ENCODE data around the gene GFRA4.

Gene GFRA4

DNA sequence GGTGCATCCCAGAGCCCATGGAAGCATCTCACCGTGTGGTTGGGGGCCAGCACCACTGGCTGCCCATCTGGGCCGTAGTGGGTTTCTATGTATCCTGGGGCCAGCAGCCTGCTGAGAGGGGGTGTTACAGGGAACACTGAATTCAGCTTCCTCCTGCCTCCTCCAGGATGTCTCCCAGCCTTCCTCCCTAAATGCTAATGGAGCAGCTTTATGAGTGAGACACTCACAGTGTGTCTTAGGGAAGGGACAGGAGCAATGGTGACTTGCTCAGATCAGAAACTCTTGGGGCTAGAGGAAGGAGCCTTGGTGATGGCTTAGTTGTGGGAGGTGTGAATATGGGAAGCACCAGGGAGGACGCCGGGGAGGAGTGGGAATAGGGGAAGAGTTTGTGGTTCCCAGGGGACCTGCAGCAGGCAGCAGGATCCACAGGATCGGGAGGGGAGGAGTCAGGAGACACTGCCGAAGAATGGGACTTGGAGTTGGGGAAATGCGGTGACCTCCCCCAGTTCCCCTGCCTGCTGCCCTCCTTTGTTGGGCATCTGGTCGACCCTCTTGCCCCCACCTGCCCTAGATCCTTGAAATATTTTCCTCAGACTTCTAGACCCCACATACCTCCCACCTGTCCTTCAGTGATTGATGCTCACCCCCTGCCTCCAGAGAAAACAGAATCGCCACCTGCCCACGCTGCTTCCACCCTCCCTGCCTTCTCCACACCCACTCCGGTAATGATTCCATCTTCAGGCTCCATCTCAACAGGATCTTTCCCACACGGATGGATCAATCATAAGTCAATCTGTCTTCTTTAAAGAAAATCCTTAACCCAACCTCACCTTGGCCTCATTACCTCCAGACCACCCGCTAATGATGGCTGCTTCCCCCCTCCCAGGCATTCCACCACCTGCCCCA lies 12.0 kb upstream of the GFRA4 start:
- in situ Hi-C loops (cut with MboI; ENCODE audit: low sequenced_read_pairs): no loop called here

DNA sequence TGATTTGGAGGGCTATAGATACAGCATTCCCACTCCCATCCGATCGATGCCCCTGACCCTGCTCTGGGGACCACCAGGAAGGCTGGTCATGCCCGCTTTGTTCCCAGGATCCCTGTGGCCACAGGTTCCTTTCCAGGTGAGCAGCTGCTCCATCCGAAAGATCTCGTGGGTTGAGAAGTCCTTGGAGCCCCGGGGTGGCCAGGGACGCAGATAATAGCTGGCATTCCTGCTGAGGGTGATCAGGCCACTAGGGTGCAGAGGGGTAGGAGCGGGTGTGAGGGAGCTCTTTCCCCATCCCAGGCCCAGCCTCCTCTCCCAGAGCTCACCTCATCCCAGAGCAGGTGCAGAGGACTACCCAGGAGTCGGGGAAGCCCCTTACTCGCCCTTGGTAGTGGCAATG lies 11.2 kb upstream of the GFRA4 start:
- in situ Hi-C loops (cut with MboI; ENCODE audit: low sequenced_read_pairs): no loop called here

DNA sequence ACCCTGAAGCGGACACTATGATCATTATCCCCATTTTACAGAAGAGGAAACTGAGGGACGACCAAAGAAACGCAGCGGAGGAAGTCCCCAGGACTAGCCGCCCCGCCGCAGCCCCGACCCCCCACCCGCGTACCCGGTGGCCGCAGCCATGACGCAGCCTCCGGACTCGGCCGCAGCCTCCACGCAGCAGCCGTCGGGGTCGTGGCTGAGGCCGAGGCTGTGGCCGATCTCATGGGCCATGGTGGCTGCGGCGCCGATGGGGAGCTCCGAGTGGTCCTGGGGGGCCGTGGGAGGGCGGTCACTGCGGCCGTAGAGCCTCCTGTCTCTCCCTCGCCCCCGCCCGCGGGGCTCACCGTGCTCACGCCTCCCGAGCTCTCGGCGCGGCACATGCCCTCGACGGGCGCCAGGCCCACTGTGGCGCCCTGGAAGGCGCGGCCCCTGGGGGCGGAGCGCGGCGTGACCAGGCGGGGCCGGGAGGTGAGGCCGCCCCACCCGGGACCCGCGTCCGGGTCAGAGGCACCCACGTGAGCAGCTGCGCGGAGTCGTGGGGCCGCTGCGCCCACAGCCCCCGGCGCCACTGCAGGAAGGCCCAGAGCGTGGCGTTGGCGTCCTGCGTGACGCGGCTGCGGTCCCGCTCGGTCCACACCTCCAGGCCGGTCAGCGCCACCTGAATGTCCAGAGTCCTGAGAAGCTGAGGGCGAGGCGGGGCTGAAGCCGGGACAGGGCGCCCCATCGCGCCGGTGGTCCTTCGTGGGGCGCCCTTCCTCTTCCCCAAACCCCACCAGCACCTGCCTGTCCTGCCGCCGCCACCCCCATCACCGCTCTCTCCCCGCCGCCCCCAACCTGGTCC lies 10.2 kb upstream of the GFRA4 start:
- in situ Hi-C loops (cut with MboI; ENCODE audit: low sequenced_read_pairs): no loop called here

DNA sequence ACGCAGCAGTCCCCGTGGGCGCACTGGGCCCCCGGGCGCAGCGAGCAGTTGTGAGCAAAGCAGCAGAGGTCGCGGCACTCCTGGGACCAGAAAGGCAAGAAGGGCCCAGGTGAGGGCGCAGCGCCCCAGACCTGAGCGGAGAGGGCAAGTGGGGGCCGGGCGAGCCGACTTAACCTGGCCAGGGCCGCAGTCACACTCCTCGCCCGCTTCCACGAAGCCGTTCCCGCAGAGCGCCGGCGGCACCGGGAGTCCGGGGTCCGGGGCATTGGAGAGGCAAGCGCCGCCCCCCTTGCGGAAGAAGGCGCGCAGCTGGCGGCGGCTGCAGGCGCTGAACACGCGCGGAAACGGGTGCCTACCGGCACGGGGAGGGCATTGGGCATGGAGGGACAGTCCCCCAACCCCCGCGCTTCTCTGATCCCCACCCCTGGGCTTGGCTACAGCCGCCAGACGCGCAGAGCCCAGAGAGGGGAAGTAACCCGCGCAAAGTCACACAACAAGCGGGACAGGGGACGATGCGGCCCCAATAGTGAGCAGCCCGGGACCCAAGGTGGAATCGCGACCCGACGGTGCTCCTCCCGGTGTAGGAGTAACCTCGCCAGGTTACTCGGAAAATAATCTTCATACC lies 9.5 kb upstream of the GFRA4 start:
- in situ Hi-C loops (cut with MboI; ENCODE audit: low sequenced_read_pairs): no loop called here

DNA sequence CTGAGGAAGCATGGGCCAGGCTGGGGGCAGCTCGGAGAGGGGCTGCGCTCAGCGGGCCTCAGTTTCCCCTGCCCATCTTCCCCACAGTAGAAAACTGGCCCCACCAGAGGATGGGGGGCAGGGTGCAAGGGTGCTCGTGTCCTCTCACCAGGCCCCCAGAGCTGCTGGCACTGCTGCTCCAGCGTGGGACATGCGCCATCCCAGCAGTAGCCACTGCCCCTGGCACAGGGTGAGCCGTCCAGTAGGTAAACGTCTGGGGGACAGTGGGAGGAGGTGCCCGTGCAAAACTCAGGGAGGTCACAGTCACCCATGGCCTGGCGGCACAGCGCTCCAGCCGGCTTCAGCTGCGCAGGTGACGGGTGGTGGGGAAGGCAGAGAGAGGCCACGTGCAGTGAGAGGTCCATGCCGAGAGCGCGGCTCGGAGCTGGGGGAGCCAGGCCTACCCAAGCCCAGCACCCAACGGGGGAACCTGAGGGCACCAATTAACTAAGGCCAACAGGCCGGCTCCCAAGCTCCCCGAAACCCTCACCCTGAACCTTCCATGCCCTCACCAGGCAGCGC lies 8.9 kb upstream of the GFRA4 start:
- in situ Hi-C loops (cut with MboI; ENCODE audit: low sequenced_read_pairs): no loop called here

DNA sequence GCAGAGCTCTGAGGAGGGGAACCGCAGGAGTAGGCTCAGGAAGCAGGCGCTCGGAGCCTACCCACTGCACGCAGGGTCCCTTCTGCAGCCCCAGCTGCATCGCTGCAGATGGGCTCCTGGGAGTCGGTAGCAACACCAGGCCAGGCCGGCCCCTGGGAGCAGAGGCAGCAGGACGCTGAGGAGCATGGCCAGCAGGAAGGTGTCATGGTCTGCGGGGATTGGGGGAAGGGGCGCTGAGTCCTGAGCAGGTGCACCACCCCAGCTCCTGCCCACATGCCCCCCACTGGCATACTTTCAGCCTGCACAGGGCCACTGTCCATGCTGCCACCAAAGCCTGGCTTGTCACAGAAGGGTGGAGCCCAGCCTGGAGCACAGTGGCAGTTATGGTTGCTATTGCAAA lies 7.7 kb upstream of the GFRA4 start:
- in situ Hi-C loops (cut with MboI; ENCODE audit: low sequenced_read_pairs): no loop called here

DNA sequence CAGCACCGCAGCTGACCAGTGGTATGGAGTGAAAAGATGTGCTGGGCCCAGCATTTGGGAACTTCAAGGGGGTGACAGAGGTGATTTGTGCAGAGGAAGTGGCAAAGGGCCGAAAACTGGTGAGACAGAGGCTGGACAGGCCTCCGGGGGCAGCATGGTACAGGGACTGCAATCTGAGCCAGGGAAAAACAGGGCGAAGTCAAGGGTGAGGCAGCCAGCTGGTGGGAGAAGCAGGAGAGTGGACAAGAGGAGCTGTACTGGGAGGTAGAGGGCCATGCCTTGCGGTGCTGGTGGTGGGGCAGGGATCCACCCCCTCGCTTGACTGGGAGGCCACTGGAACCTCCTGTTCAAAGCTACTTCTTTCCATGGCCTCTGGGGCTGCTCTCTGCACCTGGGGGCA lies 7.3 kb upstream of the GFRA4 start:
- in situ Hi-C loops (cut with MboI; ENCODE audit: low sequenced_read_pairs): no loop called here

DNA sequence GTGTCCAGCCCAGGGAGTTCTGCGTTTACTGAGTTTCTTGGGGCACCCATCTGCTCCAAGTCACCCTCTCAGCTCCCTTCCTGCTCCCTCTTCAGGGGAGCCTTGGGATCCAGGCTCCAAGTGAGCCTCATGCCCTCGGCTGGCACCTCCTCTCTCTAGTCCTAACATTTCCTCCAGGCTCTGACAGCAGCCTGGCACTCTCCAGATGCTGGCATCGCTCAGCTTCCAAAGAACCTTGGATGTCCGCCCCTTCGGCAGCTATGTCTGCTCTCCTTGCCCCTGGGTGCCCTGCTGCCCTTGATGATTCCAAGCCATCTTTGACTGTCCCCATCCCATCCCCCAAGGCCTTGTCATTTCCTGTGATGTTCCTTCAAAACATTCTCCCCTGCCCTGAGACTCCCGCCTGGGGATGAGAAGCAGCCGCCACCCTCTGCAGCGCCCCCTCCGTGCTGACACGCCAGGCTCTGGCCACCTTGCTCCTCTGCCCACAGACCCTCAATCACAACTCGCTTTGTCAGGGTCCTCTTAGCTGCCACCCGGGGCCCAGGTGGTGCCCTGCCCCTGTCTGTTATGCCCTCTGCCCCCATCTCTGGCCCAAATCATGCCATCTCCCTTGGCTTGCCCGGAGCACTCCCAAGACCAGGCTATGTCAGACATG lies 6.6 kb upstream of the GFRA4 start:
- in situ Hi-C loops (cut with MboI; ENCODE audit: low sequenced_read_pairs): no loop called here

DNA sequence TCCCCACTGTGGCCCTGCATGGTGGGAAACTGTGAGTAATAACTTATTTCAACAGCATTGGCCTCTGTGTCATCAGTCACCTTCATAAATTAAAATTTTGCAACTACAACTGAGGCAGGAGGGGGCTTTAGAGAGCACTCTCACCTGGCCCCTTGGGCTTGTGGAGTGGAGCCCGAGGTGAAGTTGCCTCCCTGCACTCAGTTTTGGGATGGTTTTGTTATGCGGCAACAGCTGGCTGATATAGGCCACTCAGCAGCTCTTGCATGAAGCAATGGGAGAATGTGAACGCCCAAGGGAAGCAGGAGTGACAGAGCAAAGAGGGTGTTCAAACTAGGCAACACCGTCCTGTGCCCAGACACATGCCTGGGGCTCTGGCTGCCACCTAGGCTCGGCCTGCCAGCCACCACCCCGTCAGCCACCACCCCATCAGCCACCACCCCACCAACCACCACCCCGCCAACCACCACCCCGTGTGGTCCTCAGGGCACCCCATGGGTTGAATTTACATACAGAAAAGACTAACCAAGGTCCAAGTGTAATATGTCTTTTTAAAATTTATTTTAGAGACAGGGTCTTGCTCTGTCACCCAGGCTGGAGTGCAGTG lies 4.3 kb upstream of the GFRA4 start:
- in situ Hi-C loops (cut with MboI; ENCODE audit: low sequenced_read_pairs): no loop called here

DNA sequence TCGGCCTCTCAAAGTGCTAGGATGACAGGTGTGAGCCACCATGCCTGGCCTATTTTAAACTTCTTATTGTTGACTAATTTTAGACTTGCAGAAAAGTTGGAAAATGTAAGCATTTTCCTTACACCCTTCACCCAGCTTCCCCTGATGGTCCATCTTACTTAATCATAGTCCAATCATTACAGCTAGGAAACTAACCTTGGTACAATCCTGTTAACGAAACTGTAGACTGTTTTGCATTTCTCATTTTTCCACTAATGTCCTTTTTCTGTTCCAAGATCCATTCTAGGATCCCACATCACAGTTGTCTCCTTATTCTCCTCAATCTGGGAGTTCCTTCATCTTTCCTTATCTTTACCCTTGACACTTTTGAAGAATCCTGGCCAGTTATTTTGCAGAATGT lies 659 bp upstream of the GFRA4 start:
- in situ Hi-C loops (cut with MboI; ENCODE audit: low sequenced_read_pairs): no loop called here

DNA sequence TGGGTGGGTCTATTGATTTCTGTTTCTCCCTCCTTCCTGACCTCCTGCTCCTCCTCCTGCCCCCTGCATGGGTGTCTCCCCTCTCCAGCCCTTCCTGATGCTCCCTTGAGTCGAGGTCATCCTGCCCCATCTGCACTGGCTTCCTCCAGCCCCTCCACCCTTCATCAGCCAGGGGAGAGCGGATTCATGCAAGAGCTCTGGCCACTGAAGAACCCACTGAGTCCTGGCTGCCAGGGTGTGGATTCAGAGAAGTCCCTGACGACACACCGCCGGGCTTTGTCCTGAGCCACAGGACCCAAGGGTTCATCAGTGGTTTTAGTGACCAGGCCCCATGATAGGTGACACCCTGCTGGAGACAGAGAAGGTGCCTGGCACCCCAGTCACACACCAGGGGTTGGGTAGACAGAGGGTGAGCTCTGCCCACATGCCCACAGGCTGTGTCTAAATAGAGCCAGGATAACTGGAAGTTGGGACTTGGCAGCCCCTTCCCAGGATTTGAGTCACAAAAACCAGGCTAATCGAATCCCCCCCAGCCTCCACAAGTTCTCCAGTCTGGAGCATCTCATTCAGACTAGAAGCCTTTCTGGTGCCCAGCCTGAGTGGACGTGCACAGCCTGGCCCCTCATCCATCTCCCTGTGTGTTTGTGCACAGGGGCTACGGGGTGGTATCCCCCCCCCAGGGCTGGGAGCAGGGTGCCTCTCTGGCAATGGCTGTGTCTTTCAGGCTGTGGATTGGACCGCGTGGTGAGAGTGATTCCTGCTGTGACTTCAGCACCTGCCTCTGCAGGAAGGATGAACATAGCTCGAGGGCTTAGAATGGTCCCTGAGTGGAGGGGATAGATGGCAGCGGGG lies 1.2 kb downstream of the GFRA4 start:
- in situ Hi-C loops (cut with MboI; ENCODE audit: low sequenced_read_pairs): no loop called here

DNA sequence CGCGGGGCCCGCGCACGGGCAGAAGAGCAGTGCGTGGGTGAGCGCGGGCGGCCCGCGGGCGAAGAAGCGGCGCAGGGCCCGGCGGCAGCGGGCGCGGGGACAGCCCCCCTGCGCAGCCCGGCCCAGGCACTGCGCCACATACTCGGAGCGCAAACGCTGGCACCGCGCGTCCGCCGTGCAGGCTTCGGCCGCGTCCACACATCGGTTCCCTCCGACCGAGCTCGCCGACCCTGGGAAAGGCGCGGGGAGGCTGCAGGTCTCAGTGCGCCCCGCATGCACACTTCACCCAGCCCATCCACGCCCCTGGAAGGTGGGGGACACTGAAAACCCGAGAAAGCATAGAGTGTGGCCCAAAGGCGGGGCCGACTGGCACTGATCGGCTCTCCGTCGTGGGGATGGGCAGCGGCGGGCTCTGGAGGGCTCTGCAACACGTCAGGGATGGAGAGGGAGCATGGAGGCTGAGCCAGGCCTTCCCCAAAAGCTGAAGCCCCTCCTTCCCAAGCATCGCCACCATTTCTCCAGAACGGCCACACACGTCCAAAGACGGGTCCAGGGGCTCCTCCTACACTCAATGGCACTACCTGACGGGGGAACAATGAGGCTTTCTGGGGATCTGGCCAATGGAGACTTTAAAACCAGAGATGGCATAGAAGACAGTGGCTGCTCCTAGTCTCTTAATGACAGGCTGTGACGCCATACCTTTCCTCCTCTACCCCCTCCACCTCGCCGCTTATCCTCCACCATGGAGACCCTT lies 2.0 kb downstream of the GFRA4 start:
- in situ Hi-C loops (cut with MboI; ENCODE audit: low sequenced_read_pairs): no loop called here

DNA sequence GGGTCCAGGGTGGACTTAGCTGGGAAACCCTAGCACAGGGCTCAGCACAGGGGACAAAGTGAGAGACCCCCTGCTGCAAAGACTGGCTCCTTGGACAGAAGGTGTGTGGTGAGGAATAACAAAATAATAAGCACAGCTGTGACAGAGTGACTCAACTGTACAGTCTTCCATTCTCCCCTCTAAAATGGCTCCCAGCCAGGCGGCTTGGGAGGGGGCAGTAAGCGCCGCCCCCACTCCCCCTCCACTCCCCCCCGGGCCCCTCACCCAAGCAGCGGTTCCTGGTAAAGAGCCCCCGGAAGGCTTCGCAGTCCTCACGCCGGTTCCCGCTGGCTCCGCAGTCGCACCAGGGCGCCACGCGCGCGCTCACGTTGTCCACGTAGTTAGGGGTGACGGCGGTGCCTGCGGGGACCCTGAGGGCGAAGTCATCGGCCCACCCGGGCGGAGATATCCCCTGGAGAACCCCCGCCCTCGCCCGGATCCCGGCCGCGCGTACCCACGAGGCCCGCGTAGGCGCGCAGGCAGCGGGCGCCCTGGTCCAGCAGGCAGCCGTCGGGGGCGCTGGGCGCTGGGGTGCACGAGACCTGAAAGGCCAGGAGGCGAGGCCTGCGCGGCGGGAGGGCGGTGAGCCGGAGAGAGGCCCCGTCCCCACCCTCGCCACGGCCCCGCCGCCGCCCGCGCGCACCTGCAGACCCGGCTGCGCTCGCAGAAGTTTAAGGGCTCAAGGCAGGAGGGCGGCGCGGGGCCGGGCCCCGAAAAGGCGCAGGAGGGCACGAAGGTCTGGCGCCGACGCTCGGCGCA lies 2.7 kb downstream of the GFRA4 start:
- in situ Hi-C loops (cut with MboI; ENCODE audit: low sequenced_read_pairs): no loop called here

DNA sequence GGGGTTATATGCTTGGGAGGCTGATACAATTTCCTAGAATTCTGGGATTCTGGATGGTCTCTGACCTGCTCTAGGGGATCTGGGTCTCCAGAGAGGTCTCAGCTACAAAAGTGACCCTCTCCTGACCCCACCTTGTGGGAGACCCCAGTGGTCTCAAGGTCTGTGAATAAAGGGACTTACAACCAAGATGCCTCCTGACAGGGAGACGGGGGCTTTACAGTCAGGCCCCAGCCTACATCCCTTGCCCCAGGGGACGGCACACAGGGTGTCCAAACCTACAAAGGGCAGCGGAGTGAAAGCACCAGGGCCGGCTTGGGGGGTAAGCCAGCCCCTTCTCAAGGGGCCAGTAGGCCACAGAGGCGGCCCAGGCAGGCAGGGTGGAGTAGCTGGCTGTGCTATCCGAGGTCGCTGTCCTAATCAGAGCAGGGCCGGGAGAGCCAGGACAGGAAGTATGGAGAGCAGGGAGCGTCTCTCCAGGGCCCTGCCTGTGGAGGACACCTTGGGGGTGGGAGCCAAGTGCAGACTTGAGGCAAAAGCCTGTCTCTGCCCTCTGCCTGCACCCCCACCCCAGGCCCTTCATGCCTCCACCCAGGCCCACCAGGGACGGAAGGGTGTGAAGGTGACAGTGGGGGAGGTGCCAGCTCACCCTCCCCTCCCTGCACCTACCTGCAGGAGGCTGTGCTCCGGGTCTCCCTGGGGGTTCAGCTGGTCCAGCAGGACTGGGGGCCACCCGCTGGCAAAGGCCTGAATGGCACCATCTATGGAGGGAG lies 3.5 kb downstream of the GFRA4 start:
- in situ Hi-C loops (cut with MboI; ENCODE audit: low sequenced_read_pairs): no loop called here

DNA sequence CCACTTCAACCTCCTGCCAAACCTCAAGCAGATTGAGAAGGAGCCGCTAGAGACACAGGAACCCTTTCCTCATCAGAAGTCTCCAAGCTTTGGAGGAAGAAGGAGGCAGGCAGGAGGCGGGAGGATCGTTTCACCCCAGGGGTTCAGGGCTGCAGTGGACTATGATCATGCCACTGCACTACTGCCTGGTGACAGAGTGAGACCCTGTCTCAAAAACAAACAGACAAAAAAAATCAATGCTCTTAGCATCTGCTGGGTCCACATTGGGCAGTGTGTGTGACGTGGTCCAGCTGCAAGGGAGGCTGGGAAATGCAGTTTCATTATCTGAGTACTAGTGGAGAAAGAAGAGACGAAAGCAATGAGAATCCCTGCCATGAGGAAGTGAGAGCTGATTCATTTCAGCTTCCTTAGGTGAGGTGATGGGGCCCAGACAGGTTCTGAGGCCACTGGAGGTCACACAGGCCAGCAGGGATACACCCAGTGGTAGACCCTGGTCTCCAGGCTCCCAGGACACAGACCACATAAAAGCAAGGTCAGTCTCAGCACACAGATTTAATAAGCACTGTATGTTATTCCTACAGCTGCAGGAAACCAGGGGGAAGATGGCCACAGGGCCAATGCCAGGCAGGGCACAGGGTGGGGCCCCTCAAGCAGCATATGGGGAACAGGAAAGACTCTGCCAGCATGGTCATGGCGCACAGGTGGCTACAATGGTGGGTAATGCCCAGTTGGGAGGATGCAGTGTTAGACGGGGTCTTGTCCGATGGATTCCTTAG lies 4.3 kb downstream of the GFRA4 start:
- in situ Hi-C loops (cut with MboI; ENCODE audit: low sequenced_read_pairs): no loop called here

DNA sequence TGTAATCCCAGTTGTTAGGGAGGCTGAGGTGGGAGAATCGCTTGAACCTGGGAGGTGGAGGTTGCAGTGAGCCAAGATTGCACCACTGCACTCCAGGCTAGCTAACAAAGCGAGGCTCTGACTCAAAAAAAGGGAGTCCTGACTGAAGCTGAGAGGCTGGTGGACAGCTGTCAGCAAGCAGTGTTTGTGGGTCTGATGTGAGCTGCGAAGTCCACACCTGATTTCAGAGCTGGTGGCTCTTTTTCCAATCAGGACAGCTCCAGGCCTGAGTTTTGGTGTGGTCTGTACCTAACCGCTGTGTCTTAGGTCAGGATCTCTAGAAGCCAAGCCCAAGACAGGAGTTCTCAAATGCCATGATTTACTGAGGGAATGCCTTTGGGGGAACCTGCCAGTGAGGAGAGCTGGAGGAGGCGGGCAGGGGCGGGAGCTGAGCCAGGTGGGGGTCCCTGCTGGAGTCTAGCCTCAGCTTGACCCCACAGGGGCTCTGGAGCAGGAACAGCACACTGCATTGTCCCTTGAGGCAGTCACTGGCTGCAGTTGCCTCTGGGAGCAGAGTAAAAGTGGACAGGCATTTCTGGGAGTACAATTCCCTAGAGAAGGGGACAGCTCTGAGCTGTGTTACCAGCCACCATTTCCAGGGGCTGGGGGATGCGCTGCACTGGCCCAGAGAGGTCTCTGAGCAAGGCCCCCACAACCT lies 5.0 kb downstream of the GFRA4 start:
- in situ Hi-C loops (cut with MboI; ENCODE audit: low sequenced_read_pairs): no loop called here

All from HL-60/S4 treated with retinoic acid at 250 ng/mL for 4 days and 3 days (cell line).